PC-9 (cell line): ENCODE results near the gene FAM219A. TPM values are rescaled to one million over a fixed set of nuclear protein-coding genes. Genes with fewer than 3 reads are reported as not detected.

Experiments used
- BruUV-seq: library from RNA; stranded (reverse); fragments of 400-500 nt; replicated peaks from 2 replicates; lab custom pipeline; 2021; lab: Mats Ljungman, UMichigan
- CTCF ChIA-PET: fragments of 300-600 bp; sonication (Branson Sonifier 250); formaldehyde crosslinking; loops from one replicate; lab custom pipeline; 2022; ENCODE audit warnings: antibody characterized with exemption; lab: Charles Lee
- POLR2A ChIA-PET: fragments of 300-600 bp; sonication (Branson Sonifier 250); formaldehyde crosslinking; loops from one replicate; lab custom pipeline; 2022; ENCODE audit warnings: antibody characterized with exemption; ENCODE audit not compliant: unreplicated experiment; lab: Charles Lee
- DNase-seq, 2 experiments: peaks; one replicate each; pipeline versions ENCODE4 v3.0.0 to v3.0.0-alpha.2; 2015 to 2022; ENCODE audit warnings: mixed read lengths in 1 of 2
- H2AFZ ChIP-seq: fragments of 200-600 bp; sonication (generic); 2 replicates; pipeline ENCODE4 v1.8.1; 2017; ENCODE audit warnings: antibody characterized with exemption
- H3F3A ChIP-seq: fragments of 200-600 bp; sonication (generic); 2 replicates; pipeline ENCODE4 v1.8.1; 2017; ENCODE audit warnings: antibody characterized with exemption, mild to moderate bottlenecking, low read depth; ENCODE audit not compliant: insufficient read depth
- H3K27ac ChIP-seq: fragments of 200-600 bp; sonication (generic); 2 replicates; pipeline ENCODE4 v1.6.1; 2016; ENCODE audit warnings: mixed run types
- H3K27me3 ChIP-seq: fragments of 200-600 bp; sonication (generic); 2 replicates; pipeline ENCODE4 v1.6.1; 2016; ENCODE audit warnings: low read depth, mixed run types; ENCODE audit not compliant: insufficient read depth
- H3K36me3 ChIP-seq: fragments of 200-600 bp; sonication (generic); 2 replicates; pipeline ENCODE4 v1.6.1; 2016; ENCODE audit warnings: low read depth, mixed run types
- H3K4me1 ChIP-seq: fragments of 200-600 bp; sonication (generic); replicated peaks from 2 replicates; pipeline ENCODE4 v1.6.1; 2016; ENCODE audit warnings: mixed run types; ENCODE audit not compliant: insufficient read depth
- H3K4me2 ChIP-seq: fragments of 200-600 bp; sonication (generic); 2 replicates; pipeline ENCODE4 v1.6.1; 2017; ENCODE audit warnings: mixed run types
- H3K4me3 ChIP-seq: fragments of 200-600 bp; sonication (generic); 2 replicates; pipeline ENCODE4 v1.6.1; 2016; ENCODE audit warnings: mixed run types
- H3K79me2 ChIP-seq: fragments of 200-600 bp; sonication (generic); 2 replicates; pipeline ENCODE4 v1.6.1; 2017; ENCODE audit warnings: low read depth, mixed run types
- H3K9me2 ChIP-seq: fragments of 200-600 bp; sonication (generic); 2 replicates; pipeline ENCODE4 v1.8.1; 2017; ENCODE audit warnings: mild to moderate bottlenecking; ENCODE audit not compliant: insufficient read depth
- H3K9me3 ChIP-seq: fragments of 200-600 bp; sonication (generic); 2 replicates; pipeline ENCODE4 v1.8.1; 2016; ENCODE audit warnings: low read depth; ENCODE audit not compliant: insufficient read depth
- H4K20me1 ChIP-seq: fragments of 200-600 bp; sonication (generic); 2 replicates; pipeline ENCODE4 v1.8.1; 2017; ENCODE audit not compliant: insufficient read depth
- CTCF ChIP-seq: fragments of 200-600 bp; sonication (generic); conservative IDR thresholded peaks from 2 replicates; pipeline ENCODE4 v1.6.1; 2017; ENCODE audit warnings: mixed run types, antibody characterized with exemption, mild to moderate bottlenecking, moderate library complexity
- EZH2 ChIP-seq: fragments of 200-600 bp; sonication (generic); IDR thresholded peaks from 2 replicates; pipeline ENCODE4 v1.8.0; 2017; ENCODE audit warnings: antibody characterized with exemption, low read depth
- intact Hi-C: fragments of 100-400 bp; cut with micrococcal nuclease; formaldehyde crosslinking; loops from one replicate; pipeline ENCODE4 v1.10.0; 2022; ENCODE audit not compliant: unreplicated experiment
- total RNA-seq: library from RNA; stranded (reverse); gene quantifications from 2 replicates; pipeline ENCODE4 v1.2.3, GENCODE V29; 2021

The FAM219A gene
- total RNA-seq, 1 experiment from 2014 or later: 15.6 TPM

- intact Hi-C loops: no loop called here
Observed at GRCh38 chr9:34428325-34428958, 29.9 kb downstream of the FAM219A start.

GRCh38 chr9:34426347-34427074 lies 31.9 kb downstream of the FAM219A start:
- no peaks in the 10 kb centered on the region for H3K9me2 ChIP-seq
- H3F3A ChIP-seq: no peaks in the 10 kb centered on the region
- H3K36me3 ChIP-seq: no peaks in the 10 kb centered on the region
- no peak overlapping the region for H2AFZ ChIP-seq
- no peaks in the 10 kb centered on the region for H3K4me1 ChIP-seq
- no TSS peak for BruUV-seq
- no peaks in the 10 kb centered on the region for H3K27me3 ChIP-seq
- H3K27ac ChIP-seq: no peak overlapping the region
- no peak overlapping the region for H3K4me2 ChIP-seq
- TF ChIP-seq CTCF (no peak), EZH2 (no peak)
- ChIA-PET POLR2A (no interaction called here), CTCF (no interaction called here)
- H3K79me2 ChIP-seq: no peaks in the 10 kb centered on the region
- intact Hi-C loops: no loop called here
- H3K9me3 ChIP-seq: no peaks in the 10 kb centered on the region
- peaks cover 5% of the 10 kb centered on the region; the same call in 1 of the 2 replicates for H4K20me1 ChIP-seq
- DNase-seq: no peak
- no peak overlapping the region for H3K4me3 ChIP-seq

More at GRCh38 chr9:34428325-34428958, 29.9 kb downstream of the FAM219A start:
- Histone ChIP-seq H3F3A (no peaks in the 10 kb centered on the region), H2AFZ (no peak overlapping the region), H3K27me3 (no peaks in the 10 kb centered on the region), H3K9me3 (no peaks in the 10 kb centered on the region), H3K4me1 (no peaks in the 10 kb centered on the region), H3K4me2 (no peak overlapping the region), H3K36me3 (no peaks in the 10 kb centered on the region), H3K27ac (no peak overlapping the region), H4K20me1 (peaks cover 5% of the 10 kb centered on the region; the same call in 1 of the 2 replicates), H3K9me2 (no peaks in the 10 kb centered on the region), H3K79me2 (no peaks in the 10 kb centered on the region), H3K4me3 (no peak overlapping the region)
- ChIA-PET POLR2A (no interaction called here), CTCF (no interaction called here)
- TF ChIP-seq CTCF (no peak), EZH2 (no peak)
- no peak for DNase-seq
- BruUV-seq: no TSS peak

- Histone ChIP-seq H3K4me1 (no peaks in the 10 kb centered on the region), H3K9me2 (no peaks in the 10 kb centered on the region), H3F3A (no peaks in the 10 kb centered on the region), H3K27me3 (no peaks in the 10 kb centered on the region), H2AFZ (no peak overlapping the region), H3K4me3 (no peak overlapping the region), H4K20me1 (no peaks in the 10 kb centered on the region), H3K36me3 (no peaks in the 10 kb centered on the region), H3K9me3 (no peaks in the 10 kb centered on the region), H3K27ac (no peak overlapping the region), H3K79me2 (no peaks in the 10 kb centered on the region), H3K4me2 (no peak overlapping the region)
- intact Hi-C loops: no loop called here
- TF ChIP-seq CTCF (no peak), EZH2 (no peak)
- BruUV-seq: no TSS peak
- CTCF ChIA-PET: no interaction called here
- DNase-seq: no peak
- POLR2A ChIA-PET: no interaction called here
Observed at GRCh38 chr9:34419716-34420504, 38.5 kb downstream of the FAM219A start.
